Ammon's horn (tissue), 1 donor: ENCODE measurements around the gene NLRP13.
"Not testable (repeated sequence)": the region's sequence is repeated elsewhere in the genome, so short reads cannot be mapped to it uniquely, and the experiment has no call there.

Experiments
- DNase-seq: peaks from one replicate; pipeline ENCODE4 v3.0.0-alpha.2; 2016; ENCODE audit warnings: low spot score

Gene NLRP13, protein sequence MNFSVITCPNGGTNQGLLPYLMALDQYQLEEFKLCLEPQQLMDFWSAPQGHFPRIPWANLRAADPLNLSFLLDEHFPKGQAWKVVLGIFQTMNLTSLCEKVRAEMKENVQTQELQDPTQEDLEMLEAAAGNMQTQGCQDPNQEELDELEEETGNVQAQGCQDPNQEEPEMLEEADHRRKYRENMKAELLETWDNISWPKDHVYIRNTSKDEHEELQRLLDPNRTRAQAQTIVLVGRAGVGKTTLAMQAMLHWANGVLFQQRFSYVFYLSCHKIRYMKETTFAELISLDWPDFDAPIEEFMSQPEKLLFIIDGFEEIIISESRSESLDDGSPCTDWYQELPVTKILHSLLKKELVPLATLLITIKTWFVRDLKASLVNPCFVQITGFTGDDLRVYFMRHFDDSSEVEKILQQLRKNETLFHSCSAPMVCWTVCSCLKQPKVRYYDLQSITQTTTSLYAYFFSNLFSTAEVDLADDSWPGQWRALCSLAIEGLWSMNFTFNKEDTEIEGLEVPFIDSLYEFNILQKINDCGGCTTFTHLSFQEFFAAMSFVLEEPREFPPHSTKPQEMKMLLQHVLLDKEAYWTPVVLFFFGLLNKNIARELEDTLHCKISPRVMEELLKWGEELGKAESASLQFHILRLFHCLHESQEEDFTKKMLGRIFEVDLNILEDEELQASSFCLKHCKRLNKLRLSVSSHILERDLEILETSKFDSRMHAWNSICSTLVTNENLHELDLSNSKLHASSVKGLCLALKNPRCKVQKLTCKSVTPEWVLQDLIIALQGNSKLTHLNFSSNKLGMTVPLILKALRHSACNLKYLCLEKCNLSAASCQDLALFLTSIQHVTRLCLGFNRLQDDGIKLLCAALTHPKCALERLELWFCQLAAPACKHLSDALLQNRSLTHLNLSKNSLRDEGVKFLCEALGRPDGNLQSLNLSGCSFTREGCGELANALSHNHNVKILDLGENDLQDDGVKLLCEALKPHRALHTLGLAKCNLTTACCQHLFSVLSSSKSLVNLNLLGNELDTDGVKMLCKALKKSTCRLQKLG

DNA sequence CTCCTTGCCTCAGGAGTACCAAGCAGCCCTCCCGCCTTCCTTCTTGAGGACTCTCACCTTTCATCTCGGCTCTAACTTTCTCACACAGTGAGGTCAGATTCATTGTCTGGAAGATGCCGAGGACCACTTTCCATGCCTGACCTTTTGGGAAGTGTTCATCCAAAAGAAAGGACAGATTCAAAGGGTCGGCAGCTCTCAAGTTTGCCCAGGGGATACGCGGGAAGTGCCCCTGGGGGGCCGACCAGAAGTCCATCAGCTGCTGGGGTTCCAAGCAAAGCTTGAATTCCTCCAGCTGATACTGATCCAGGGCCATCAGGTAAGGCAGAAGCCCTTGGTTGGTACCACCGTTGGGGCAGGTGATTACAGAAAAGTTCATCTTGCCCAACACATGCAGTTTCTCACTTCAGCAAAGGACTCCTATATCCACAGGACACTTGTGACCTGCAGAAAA, at the start of gene NLRP13:
NLRP13 (minus strand) TSS at position 401 of the 451 bp plus-strand sequence; CDS start at position 376, 25 bp downstream.
- DNase-seq: no peak

DNA sequence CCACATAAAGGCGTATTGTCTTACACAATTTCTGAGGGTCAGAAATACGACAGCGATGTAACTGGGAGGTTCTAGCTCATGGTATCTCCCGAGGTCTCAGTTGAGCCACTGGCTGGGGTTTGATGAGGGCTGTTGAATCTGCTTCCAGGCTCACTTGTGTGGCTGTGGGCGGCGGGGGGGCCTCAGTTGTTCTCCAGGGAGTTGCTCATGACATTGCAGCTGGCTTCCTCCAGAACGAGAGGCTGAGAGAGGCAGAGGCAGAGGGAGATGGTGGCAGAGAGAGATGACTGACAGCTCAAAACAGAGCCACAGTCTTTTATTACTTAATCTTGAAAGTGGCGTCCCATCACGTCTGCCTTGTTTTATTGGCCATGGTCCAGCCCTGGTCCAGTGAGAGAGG, 48.3 kb upstream of the NLRP13 start:
- no peak for DNase-seq

DNA sequence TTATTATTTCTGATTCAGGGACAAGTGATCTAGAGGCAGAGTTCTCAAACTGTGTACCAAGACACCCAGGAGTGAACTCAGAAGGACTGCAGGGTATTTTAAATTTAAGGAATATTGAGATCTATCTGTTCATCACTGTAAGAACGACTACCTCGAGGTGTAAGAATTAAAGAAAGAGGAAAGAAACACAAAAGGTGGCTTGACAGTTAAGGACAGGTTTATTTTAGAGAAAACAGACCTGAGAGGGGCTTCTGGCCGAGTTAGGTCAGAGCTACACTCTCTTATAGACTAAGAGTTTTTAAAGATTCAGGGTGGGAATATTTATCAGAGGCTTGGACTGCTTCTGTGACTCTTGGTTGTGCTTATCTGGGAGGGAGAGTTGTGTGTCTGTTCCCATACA, 41.8 kb upstream of the NLRP13 start:
- no peak for DNase-seq

DNA sequence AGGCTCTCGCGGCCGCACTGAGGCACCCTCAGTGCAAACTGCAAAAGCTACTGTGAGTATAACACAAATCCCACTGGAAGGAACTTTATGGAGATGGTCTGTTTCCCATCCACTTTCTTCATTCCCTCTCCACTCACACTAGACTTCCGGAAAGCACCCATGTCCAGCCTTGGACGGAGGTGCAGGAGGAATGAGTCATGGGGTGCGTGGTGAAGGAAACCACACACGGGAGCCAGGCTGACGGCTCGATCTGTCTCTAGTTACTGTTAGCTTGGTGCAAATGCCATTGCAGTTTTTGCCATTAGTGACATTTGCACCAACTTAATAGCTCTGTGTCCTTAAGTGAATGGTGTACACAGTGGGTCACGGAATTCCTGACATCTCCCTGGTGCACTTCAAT, 30.1 kb upstream of the NLRP13 start:
- DNase-seq: no peak

DNA sequence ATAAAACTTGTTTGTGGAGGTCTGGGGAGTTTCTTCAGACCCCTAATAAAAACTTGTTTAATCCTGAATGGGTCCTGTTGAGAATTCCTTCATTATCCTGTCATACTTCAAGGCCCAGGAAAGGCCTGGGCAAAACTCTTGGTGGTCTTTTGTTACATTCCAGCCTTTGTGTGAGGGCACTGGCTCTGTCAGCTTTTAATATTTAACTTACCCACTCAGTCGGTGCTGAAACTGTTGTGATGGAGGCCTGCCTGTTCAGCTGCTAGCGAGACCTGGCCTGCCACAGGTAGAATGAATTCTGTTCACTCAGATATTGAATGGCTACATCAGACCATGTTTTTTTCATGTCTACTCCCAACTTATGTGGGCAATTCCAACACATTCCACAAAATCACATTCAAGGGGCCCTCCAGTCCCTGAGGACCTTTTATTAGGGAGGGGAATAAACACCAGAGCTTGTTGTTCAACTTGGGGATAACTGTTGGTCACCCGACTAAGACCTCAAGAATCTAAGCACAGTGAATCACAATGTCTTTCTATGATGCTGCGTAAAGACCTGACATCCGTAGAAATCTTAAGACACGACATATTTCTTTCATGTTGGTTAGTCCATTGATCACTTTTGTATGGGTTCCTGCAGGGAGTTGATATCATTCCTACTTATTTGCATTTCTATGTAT, 28.0 kb upstream of the NLRP13 start:
- no peak for DNase-seq

DNA sequence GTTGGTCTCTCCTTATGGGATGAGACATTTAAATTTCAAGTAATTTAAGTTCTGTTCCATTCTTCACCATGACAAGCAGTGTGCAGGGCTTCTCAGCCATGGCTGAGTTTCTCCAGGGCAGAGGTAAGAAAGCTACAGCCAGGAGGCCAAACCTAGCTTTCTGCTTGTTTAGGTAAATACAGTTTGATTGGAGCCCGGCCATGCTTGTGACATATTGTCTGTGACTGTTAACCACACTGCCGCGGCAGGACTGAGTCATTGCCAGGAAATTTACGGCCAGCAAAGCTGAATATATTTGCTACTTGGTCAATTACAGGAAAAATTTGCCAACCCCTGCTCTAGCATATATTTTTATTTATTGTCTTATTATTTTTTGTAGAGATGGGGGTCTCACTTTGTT, 26.2 kb upstream of the NLRP13 start:
- DNase-seq: no peak

DNA sequence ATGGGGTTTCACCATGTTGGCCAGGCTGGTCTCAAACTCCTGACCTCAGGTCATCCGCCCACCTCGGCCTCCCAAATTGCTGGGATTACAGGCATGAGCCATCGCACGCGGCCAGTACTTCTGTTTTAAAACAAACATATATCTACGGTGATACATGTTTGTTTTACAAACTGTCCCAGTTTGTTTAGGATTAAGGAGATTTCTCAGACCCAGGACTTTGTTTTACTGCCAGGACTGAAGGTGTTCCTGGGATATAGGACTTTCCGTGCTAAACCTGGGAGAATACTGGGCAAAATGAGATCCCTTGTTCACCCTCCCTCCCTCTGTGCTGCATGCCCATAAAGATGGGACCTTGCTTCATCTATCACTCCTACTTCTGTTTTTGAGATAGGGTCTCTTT, 24.3 kb upstream of the NLRP13 start:
- DNase-seq: no peak

DNA sequence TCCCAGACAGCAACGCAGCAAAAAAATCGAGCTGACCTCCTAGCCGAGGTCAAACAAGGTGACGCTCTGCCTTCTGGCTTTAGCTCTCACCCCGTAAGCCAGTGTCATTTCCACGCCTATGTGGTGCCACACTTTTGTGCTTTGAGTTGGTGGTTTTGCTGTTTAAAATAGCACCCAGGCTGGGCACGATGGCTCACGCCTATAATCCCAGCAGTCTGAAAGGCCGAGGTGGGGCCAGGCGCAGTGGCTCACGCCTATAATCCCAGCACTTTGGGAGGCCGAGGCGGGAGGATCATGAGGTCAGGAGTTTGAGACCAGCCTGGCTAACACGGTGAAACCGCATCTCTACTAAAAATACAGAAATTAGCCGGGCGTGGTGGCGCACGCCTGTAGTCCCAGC, 18.4 kb upstream of the NLRP13 start:
- not testable (repeated sequence) for DNase-seq

DNA sequence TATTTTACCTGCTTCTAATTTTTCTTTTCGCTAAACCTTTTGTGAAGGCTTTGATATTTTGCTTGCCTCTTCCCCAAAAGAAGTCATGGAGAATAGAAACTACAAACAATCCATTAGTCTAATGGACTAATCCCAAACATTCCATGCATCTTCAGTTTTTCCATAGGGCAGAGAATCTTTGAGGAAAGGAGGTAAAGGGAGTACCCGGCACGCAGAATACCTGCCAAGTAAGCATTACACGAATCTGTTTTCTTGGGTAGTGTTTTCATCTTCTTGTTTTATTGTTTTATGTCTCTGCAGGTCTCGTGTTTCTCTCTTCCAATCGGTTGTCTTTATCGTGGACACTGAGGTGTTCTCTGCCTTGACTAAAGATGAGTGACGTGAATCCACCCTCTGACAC, 15.4 kb upstream of the NLRP13 start, which contains the start of gene NLRP8:
NLRP8 (plus strand) TSS at position 301 of the 400 bp plus-strand sequence.
- no peak for DNase-seq

DNA sequence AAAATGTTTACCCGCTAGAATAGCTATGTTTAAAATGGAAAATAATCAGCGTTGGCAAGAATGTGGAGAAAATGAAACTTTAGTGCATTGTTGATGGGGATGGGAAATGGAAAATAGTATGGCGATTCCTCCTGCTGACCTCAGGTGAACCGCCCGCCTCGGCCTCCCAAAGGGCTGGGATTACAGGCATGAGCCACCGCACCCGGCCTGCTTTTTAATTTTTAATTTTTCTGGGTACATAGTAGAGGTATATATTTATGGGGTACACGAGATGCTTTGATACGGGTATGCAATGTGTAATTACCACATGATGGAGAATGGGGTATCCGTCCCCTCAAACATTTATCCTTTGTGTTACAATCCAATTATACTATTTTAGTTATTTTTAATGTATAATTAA, 8.2 kb upstream of the NLRP13 start:
- DNase-seq: no peak

DNA sequence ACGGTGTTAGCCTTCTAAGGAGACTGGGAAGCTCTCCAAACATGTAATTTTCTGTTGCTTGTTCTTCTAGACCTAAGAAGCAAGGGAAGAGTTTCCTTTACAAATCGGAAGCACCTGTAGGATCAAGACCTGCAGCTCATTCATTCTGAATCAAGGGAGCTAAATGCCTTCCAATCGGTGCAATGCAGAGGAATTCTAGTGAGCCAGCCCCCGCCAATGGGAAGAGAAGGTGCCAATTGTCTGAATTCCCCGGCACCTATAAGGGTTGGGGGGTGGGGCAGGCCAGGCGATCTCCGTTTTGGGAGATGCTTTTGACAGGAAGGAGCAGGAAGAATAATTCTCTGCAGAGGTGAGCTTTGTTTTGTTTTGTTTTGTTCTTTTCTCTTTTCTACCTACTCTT, 7.1 kb upstream of the NLRP13 start:
- DNase-seq: no peak

DNA sequence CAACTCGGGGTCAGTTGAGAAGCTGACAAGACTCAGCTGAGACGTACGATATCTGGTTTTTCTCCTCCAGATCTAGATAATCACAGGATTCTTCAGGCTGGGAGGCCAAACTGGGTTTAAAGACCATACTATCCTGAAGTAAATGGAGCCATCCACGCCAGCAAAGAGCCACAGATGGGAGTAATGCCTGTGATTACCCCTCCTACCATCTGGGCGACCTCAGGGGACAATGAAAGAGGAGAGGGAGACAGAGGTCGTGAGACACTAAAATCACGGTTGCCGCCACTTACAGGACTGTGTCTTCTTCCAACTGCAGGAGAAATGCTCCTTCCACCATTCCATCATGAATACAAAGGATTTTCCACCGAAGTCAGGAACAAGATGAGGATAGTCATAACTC, 3.1 kb upstream of the NLRP13 start:
- DNase-seq: no peak

DNA sequence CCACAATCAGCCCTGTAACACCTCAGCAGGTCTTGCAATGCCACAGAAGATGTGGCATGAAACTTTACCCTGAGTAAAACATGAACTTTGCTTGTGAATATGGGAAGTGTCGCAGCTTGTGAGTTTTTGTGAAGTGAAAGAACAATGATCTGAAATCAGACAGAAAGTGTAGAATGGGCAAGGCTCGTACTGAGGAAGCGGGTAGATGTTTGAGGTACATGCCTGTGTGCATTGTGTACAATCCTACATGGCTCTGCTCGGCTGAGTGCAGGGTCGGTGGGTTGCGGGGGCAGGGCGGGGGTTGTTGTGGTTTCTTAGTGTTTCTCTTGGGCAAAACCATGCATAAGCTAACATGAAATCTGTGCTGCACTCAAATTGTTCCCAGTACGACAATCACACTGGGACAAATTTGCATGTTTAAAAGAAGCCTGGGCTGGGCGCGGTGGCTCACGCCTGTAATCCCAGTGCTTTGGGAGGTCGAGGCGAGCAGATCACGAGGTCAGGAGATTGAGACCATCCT, 1.1 kb downstream of the NLRP13 start:
- no peak for DNase-seq

DNA sequence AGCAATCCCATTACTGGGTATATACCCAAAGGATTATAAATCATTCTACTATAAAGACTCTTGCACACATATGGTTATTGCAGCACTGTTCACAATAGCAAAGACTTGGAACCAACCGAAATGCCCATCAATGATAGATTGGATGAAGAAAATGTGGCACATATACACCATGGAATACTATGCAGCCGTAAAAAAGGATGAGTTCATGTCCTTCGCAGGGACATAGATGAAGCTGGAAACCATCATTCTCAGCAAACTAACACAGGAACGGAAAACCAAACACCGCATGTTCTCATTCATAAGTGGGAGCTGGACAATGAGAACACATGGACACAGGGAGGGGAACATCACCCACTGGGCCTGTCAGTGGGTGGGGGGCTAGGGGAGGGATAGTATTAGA, 2.9 kb downstream of the NLRP13 start:
- DNase-seq: not testable (repeated sequence)

DNA sequence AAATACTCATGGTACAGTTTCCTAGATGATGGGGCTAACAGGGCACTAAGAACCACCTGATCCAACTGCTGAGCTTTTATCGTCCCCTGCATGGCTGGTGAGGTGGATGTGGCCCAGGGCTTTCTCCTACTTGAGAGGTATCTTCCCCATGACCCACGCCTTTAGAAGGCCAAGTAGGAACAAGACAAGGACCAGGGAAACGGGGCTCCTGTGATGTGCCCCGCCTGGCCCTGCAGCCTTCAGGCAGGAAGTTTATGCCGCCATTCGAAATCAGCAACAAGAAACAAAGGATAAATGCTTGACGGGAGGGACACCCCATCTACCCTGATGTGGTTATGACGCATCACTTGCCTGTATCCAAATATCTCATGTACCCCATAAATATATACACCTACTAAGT, 4.1 kb downstream of the NLRP13 start:
- no peak for DNase-seq

DNA sequence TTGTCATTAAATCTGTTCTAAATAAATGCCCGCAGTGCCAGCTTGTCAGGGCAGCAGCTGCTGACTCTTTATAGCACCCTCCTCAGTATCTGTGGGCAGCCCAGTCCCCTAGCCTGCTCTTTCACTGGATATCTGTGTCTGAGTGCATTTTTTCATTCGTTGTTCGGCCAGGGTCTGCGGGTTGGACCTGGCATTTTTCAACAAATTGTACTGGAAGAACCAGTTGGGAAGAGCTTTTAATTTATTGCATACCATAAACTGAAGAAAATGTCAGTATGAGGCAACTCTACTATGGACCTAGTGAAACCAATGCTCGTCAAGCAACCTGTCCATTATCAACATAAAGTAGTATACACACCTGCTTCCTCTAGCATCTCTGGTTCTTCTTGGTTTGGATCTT, 8.6 kb downstream of the NLRP13 start:
- DNase-seq: no peak

DNA sequence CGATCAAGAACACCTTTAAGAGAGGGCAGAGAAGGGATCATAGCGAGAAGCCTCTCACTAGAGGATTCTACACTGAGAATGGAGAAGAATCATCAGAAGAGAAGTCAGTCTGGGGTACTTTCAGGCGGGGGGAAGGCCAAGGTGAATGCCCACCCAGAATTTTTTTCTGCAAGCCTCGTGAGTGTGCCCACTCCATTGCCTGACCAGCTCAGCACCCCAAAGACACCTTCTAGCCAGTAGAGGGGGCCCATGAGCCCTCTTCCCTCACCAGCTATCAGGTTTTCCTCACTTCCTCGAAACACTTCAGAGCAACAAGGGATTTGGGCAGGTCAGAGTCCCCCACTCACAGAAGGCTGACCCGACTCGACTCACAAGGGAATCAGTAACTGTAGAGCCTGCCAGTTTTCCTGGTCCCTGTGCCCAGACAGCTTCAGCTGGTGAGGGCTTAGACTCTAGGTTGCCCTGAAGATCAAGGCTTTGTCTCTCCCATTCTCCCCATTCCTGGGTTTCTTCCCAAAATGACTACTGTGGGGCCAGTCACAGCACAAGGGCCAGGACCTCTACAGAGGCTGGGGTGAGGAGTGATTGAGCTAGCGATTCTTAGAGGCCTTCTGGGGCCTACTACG, 18.4 kb downstream of the NLRP13 start:
- no peak for DNase-seq

DNA sequence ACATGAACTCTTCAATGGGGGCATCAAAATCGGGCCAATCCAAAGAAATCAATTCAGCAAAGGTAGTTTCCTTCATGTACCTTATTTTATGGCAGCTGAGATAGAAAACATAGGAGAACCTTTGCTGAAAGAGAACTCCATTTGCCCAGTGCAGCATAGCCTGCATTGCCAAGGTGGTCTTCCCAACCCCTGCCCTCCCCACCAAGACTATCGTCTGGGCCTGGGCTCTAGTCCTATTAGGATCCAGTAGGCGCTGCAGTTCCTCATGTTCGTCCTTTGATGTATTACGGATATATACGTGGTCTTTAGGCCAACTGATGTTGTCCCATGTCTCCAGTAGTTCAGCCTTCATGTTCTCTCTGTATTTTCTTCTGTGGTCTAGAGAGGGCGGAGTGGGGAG, 19.2 kb downstream of the NLRP13 start:
- DNase-seq: no peak

DNA sequence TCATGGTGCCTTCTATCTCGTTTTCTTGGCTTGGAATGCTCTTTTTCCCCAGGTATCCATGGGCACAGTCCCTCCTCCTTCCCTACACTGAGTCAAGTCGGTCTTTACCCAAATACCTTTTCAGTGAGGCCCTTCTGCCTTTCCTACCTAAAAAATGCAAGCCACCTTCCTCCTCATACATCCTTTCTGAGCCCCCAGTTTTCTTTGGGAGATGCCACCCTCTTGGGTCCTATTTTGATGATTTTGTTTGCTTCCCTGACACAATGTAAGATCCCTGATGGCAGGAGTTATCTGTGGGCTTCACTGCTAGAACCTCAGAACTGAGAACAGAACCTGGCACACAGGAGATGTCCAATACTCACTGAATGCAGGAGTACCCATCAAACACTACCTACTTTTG, 22.3 kb downstream of the NLRP13 start:
- DNase-seq: no peak

DNA sequence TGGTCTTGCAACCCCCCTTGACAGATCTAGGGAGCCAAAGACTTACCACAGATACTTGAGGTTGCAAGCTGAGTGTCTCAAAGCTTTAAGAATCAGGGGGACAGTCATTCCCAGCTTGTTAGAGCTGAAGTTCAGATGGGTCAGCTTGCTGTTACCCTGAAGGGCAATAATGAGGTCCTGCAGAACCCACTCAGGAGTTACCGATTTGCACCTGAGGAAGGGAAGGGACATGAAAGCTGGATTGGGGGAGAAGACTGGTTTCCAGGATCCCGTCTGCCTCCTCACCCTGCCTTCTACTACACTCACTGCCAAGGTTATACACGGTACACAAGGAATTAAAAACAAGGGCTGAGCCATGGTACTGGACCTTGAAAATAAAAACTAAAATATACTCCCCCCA, 24.4 kb downstream of the NLRP13 start:
- DNase-seq: no peak

DNA sequence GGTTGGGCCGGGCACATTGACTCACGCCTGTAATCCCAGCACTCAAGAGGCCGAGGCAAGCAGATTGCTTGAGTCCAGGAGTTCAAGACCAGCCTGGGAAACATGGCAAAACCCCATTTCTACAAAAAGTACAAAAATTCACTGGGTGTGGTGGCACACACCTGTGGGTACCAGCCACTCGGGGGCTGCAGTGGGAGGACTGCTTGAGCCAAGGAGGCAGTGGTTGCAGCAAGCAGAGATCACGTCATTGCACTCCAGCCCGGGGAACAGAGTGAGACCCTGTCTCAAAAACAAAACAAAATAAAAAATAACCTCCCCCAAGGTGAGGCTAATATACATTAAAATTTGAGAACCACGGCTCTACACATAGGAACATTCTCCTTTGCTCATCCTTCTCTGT, 24.9 kb downstream of the NLRP13 start:
- no peak for DNase-seq
